Measurements from ENCODE around the gene NAMPT.
"Not testable (repeated sequence)": the region's sequence is repeated elsewhere in the genome, so short reads cannot be mapped to it uniquely, and the experiment has no call there.

The NAMPT gene

GRCh38 chr7:106284714-106285050 is at the start of gene NAMPT:
NAMPT (minus strand) TSS chr7:106284983; CDS start chr7:106284884, 99 bp downstream.
- no peak for DNase-seq (ENCODE audit: low spot score)

GRCh38 chr7:106332201-106332600 is 47.4 kb upstream of the NAMPT start:
- DNase-seq (ENCODE audit: low spot score) = no peak

GRCh38 chr7:106331441-106332175 is 46.8 kb upstream of the NAMPT start:
- DNase-seq (ENCODE audit: low spot score) = no peak

GRCh38 chr7:106329971-106330733 is 45.4 kb upstream of the NAMPT start:
- DNase-seq (ENCODE audit: low spot score) = peak; percentile 52

GRCh38 chr7:106329408-106329807 is 44.6 kb upstream of the NAMPT start:
- no peak for DNase-seq (ENCODE audit: low spot score)

GRCh38 chr7:106327538-106328481 is 43.0 kb upstream of the NAMPT start:
- DNase-seq (ENCODE audit: low spot score) = no peak

DNA sequence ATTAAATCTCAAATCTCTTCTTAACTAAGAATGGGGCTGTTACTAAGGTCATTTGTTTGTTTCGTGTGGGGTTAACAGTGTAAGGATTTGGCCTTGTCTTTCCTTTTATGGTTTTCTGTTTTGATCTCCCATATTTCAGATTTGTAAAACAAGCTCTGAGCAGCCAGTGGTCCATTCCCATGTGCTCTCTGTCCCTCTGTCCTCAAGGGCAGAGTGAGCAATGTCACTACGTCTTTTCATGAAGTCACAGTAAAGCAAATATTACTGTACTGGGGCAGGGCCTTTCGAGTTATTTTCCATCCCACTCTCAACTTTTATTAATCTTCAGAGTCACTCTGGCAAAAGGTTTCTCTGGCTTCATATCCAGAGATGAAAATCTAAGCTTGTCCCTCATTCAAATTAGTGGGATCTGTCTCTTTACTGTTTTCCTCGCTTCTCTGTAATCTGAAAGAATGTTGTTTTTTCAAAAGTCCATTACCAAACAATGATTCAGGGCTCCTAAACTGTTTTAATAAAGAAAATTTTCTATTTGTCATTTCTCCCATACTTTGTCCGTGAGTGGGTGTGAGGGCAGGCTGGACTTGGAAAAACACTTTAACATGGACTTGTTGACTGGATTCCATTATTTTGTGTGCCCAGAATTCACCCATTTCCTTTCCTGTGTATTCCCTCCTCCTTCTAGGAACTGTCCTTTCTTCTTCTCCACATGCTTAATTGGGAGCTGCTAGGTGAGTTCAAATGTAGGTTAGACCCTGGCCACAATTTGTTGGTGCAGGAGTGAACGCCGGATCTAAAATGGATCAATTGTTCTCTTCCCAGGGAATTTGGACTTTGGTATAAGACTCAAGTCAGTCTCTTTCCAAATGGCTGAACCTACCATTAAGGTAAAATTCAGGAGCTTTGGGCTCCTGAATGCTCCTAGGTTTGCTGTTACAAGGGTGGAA is 42.1 kb upstream of the NAMPT start:
- peak; percentile 35 for DNase-seq (ENCODE audit: low spot score)

DNA sequence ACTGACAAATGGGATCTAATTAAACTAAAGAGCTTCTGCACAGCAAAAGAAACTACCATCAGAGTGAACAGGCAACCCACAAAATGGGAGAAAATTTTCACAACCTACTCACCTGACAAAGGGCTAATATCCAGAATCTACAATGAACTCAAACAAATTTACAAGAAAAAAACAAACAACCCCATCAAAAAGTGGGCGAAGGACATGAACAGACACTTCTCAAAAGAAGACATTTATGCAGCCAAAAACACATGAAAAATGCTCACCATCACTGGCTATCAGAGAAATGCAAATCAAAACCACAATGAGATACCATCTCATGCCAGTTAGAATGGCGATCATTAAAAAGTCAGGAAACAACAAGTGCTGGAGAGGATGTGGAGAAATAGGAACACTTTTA is 39.7 kb upstream of the NAMPT start:
- not testable (repeated sequence) for DNase-seq (ENCODE audit: low spot score)

DNA sequence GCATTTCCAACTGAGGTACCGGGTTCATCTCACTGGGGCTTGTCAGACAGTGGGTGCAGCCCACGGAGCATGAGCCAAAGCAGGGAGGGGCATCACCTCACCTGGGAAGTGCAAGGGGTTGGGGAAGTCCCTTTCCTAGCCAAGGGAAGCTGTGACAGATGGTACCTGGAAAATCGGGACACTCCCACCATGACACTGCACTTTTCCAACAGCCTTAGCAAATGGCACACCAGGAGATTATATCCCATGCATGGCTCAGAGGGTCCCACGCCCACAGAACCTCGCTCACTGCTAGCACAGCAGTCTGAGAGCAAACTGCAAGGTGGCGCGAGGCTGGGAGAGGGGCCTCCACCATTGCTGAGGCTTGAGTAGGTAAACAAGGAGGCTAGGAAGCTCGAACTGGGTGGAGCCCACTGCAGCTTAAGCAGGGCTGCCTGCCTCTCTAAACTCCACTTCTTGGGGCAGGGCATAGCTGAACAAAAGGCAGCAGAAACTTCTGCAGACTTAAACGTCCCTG is 35.5 kb upstream of the NAMPT start:
- not testable (repeated sequence) for DNase-seq (ENCODE audit: low spot score)

DNA sequence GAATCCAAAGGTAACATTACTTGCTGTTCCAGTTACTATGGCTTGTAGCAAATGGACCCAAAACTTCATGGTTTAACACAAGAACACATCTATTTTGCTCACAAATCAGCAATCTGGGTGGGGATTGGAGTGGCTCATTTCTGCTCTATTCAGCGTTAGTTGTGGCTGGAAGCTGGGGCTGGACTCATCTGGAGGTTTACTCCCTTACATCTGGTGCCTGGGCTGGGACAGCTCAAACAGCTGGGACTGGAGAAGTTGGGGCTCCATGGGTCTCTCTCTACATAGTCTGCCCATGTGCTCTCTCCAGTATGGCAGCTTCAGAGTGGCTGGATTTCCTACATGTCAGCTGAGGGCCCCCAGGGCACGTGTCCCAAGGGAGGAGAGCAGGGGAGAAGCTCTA is 33.7 kb upstream of the NAMPT start:
- DNase-seq (ENCODE audit: low spot score) = no peak

GRCh38 chr7:106317971-106318370 is 33.2 kb upstream of the NAMPT start:
- DNase-seq (ENCODE audit: low spot score) = peak; percentile 9

DNA sequence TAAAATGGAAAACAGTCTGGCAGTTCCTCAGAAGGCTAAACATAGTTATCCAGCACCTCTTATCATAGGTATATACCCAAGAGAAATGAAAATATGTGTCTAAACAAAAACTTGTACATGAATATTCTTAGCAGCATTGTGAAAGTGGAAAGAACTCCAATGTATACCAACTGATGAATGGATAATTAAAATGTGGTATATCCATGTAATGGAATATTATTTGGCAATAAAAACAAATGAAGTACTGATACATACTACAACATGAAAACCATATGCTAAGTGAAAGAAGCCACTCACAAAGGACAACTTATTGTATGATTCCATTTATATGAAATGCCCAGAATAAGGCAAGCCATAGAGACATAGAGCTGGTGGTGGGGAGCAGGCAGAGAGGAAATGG is 32.2 kb upstream of the NAMPT start:
- DNase-seq (ENCODE audit: low spot score) = no peak

GRCh38 chr7:106314875-106315274 is 30.1 kb upstream of the NAMPT start:
- no peak for DNase-seq (ENCODE audit: low spot score)

DNA sequence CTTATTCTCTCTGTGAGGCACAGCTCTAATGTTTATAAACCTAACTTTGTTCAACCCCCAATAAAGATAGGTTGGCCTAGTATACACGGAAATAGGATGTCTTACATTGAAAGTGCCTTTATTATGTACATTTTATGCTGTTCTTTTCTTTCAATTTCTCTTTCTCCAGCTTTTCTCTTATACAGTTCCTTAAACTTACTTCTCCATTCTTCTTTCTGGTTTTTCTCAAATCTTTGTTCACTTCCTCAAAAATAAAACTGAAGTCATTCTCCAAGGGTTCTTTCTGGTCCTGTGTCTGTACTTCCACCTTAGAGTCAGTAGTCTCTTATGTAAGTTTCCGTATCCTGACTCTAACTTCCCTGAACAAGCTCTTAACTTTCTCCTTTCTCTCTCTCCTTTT is 29.2 kb upstream of the NAMPT start:
- DNase-seq (ENCODE audit: low spot score) = no peak

GRCh38 chr7:106313456-106313901 is 28.7 kb upstream of the NAMPT start:
- DNase-seq (ENCODE audit: low spot score) = peak; percentile 62

GRCh38 chr7:106312906-106313305 is 28.1 kb upstream of the NAMPT start:
- DNase-seq (ENCODE audit: low spot score) = no peak

- no peak for DNase-seq (ENCODE audit: low spot score)
Observed at GRCh38 chr7:106312099-106312871, 27.5 kb upstream of the NAMPT start.

GRCh38 chr7:106309362-106309761 is 24.6 kb upstream of the NAMPT start:
- no peak for DNase-seq (ENCODE audit: low spot score)

GRCh38 chr7:106306256-106306655 is 21.5 kb upstream of the NAMPT start:
- DNase-seq (ENCODE audit: low spot score) = no peak

GRCh38 chr7:106305732-106306131 is 20.9 kb upstream of the NAMPT start:
- no peak for DNase-seq (ENCODE audit: low spot score)
